ENCODE measurements around the gene MAFG.
A peak's percentile ranks its signal among the peaks of the same experiment; 100 is the strongest.

MAFG gene

DNA sequence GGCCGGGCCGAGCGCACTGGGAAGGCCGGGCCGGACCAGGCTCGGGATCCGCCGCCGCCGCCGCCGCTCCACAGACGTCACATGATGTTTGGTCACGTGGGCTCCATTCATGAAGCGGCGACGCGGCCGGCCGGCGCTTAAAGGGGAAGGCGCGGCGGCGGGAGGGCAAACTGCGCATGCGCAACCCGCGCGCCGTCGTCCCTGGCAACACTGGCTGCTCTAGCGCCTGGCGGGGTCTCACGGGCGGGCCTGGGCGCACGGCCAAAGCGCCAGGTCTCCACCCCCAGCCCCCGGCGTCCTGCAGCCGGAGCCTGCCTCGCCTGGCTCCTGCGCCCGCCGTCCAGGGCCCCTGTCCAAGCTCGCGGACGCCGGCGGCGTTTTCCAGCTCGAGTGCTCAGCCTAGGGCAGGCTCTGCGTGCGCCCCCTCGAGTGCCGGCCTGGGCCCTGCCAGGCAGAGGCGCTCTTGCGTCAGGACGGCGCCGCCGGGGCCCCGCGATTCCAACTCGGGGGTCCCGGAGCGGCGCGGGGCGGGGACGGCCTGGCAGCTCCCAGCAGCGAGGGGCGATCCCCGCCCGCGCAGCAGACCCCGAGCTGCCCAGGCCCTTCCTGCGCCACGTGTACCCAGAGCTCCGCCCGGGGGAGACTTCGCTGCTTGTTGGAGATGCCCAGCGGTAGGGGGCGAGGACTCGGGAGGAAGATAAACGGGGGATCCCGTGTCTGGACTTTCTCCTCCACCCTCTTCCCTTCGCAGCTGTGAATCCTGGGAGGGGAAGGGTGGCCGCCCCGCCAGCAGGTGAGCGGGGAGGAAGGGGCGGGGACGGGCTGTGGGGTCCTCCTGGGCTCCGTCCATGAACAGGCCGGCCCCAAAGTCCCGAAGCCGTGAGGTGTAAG is at the start of gene MAFG:
TSS of gene MAFG (minus strand) at position 83 of the 891 bp plus-strand sequence. CDS start 4,550 bp downstream, outside the sequence.
- DNase-seq (ENCODE audit: low spot score), result peak; percentile 97

DNA sequence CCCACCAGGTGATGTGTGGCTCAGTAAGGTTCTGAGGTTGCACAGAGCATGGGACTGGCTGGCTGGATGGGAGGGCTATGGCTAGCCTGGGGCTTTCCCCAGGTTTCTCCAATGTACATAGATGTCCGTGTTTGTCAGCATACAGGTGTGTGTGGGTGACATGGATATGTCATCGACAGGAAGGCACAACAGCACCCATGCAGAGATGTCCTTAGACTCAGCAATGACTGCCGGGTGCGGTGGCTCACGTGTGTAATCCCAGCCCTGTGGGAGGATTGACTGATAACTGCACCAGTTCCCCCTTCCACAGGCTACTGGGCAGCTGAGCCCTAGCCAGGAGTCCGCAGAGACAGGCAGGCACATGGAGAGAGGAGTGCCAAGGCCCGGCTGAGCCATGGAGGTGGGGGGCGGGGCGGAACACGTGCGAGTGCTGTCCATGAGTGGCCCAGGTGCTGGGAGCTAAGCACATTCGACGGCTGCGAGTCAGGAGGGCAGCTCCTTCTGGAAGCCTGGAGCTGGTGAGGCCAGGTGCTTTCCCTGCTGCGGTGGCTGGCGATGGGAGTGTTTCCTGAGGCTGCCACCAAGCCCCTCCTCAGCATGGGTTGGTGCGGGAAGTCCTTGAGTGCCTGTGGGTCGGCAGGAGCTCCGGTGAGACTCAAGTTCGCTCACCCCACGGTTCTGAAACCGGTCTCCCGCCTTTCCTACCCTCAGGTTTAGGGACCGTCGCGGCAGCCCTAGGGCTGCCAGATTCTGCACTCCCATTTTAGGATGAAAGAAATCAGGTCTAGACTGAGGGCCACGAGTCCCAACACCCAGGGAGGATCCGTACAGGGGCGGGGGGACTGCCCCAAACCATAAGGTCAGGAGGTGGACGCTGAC is 49.0 kb upstream of the MAFG start:
- no peak for DNase-seq (ENCODE audit: low spot score)

DNA sequence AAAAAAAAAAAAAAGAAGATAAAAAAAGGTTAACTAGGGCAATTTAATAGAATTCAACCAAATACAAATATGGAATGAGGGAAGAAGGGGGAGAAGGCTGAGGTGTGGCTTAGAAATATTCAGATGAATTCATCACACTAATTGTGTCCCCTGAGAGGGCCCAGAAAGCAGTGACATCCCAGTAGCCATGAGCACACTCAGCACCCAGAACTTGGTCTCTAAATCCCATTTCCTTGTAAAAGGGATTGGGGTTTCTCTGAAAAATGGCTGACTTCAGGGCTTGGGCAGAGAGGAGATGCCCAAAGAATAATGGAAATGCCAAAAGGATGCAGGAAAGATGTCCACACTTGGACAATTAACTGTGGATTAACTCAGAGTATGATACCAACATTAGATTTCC is 45.9 kb upstream of the MAFG start:
- DNase-seq (ENCODE audit: low spot score), result no peak

DNA sequence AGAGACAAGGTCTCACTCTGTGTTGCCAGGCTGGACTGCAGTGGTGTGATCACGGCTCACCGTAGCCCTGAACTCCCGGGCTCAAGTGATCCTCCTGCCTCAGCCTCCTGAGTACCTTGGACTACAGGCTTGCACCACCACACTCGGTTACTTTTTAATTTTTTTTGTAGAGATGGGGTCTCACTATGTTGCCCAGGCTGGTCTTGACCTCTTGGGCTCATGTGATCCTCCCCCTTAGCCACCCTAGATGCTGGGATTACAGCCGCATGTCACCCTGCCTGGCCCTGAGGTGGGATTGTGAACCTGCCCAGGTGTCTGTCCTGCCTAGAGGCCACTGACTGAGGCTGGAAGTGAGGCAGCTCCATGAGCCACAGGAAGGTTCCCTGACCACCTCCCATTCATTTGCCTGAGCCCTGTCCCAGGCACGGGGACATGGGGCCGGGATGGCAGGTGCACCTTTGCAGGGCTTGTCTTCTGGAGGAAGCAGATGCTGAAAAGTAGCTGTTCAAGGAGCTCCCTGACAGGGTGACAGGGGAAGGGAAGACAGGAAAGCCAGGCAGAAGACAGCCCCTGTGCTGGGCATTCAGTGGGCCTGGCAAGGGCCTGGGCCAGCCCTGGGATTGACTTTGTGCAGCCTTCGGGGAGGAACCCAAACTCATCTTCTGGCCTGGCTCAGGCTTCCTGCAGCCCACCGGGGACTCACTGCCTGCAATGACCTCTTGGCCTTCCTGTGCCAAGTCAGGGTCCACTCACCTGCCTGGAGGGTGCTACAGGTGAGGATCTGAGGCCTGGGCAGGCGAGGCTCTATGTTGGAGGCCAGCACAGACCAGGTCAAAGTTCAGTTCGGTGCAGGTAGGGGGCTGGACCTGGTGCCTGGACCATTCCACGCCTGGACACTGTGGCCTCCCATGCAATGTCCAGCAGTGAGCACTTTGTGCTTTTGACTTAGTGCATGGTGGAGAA is 41.6 kb upstream of the MAFG start:
- DNase-seq (ENCODE audit: low spot score), result no peak

DNA sequence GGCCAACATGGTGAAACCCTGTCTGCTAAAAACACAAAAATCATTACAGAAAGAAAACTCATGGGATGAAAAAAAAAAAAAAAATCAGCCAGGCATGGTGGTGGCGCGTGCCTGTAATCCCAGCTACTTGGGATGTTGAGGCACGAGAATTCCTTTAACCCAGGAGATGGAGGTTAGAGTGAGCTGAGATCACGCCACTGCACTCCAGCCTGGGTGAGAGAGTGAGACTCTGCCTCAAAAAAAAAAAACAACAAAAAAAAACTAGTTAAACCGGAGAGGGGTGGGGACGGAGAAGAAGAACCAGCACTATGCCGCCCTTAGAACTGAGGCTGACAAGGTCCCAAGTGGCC is 40.8 kb upstream of the MAFG start:
- DNase-seq (ENCODE audit: low spot score), result no peak

DNA sequence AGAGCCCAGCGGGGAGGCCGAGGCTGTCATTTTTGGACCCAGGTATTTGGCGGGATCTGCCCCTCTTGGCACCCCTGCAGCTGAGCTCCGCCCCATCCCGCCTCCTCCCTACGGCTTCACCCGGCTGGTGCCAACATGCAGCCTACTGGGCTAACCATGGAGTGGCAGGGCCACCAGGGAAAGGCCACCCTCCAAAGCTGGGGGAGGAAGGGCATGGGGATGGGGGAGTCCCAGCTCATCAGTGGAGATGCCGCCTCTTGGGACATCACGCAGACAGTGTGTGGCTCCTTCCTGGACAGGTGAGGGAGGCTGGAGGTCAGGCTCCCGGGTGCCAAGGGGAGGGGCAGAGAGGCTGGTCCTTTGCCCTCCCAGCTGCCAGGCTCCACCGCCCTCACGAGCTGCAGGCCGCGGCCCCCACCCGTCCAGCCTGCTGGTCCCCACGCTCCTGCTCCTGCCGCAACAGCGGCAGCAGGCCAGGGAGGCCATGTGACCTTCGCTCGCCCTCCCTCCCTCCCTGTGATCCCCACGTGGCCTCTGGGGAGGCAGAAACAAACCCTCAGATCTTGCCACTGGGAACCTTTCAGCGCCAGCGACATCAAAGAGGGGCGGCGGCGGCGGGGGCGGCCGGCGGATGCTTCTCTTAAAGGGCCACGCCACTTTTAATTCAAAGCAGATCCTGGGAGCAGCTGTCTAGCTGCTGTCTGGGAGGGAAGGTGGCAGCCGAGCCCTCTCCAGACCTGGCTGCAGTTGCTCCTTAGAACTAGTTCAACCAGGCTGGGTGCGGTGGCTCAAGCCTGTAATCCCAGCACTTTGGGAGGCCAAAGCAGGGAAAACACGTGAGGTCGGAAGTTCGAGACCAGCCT is 40.2 kb upstream of the MAFG start:
- peak; percentile 84 for DNase-seq (ENCODE audit: low spot score)

DNA sequence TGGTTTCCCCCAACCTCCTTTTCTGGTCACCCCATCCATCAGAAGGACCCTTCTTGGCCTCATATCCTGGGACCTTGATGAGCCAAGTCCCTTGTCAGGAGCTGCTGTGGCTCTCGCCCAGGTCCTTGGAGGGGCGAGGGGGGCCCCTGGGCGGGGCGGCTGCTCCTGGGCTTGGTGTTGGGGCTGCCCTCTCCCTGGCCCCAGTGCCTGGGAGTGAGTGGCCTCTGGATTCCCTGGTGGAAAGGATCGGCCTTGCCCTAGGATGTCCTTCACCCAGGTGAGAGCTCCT is 39.7 kb upstream of the MAFG start:
- DNase-seq (ENCODE audit: low spot score), result no peak

DNA sequence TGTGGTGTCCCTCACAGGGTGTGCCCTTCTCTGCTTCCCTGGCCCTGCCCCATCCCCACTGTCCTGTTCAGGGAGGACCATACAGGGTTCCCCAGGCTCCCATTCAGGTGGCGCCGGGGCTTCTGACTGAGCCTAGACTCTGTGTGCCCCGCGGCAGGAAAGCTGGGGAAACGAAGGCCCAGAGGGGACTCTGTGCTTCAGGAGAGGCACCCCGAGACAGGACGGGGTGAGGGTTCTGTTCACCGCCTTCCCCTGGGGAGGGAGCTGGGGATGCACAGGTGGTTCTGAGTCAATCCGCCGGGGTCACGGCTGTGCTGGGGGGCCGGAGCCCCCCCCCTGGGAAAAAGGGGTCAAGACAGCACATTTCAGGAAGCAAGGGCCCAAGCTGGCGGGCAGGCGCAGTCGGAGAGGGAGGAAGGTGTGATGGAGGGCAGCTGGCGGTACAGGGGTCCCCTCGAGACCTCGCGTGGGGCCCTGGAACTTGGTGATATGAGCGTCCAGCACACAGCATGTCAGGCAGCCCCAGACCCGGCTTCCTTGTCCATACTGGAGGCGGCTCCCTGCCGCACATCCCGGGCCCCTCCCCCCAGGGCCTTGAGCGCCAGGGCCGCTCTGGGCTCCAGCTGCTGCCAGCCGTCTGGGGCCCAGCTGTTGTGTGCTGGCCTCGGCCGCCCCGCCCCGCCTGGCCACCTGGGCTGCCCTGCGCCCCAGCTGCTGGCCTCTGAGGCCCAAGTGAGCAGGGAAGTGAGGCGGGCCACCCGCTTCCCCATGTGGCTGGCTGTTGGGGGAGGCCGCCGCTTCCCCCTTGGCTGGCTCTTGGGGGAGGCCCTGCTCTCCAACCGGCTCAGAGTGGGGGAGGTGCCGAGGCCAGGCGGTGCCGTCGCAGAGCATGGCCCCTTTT is 39.1 kb upstream of the MAFG start:
- DNase-seq (ENCODE audit: low spot score), result no peak

DNA sequence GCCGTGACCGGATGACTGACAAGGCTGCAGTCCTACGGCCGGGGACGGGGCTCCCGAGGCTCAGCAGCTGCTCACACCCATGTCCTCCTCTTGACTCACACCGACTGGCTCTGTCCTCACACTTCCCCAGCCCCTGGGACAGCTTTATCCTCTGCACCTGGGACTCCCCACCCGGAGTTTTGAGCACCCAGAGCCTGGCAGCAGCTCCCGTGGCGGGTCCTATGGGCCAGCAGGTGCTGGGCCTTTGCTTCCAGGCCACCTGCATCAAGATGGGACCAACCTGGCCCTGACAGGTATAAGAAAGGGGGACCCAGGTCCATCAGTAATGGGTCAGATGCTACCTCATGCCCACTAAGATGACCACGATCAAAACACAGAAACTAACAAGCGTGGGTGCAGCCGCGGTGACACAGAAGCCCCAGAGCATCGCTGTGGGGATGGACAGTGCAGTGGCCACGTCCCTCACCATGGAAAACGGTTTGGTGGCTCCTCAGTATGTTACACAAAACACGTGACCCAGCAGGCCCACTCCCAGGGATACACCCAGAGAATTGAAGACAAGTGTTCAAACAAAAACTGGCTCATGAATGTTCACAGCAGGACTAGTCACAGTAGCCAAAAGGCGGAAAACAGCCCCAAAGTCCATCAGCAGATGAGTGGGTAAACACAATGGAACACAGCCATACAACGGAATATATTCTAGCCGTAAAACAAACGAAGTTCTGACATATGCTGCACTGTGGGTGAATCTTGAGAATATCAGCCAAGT is 36.7 kb upstream of the MAFG start:
- DNase-seq (ENCODE audit: low spot score), result no peak

DNA sequence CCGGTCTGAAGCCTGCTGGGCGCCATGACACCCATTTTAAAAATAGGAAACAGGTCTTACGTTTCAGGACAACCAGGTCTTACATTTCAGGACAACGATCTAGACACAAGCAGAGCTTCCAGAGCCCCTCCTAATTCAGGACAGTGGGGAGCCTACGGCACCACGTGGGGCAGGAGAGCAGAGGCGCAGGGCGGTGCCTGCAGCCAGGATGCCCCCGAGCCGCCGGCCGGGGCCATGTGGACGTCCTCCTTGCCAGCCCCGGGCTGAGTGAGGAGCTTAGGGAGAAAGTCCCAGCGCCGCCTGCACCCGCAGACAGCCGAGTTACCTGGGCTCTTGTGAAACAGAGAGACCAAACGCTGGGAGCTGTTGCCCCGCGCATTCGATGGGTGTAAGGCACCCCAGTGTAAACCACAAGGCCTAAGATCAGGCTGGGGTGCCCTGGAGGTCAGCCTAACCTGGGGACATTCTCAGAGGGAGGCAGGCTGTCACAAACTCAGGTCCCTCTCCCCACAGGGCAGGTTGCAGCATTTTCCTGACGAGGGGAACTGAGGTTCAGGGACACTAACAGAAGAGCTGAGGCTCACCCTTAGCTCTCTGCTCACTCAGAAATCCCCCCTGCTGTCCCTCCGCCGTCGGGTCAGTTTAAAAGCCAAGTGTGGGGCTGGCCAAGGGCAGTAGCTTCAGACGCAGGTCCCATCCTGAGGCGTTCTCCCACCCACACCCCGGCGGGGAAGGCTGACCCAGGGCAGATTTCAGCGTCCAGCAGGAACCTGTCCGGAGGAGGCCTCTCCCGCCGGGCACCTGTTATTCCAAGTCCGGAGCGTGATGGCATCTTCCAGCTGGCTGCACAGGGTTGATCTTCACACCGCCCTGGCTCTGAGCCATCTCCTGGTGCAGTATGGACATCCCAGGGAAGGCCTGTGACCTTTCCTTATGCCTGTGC is 35.2 kb upstream of the MAFG start:
- DNase-seq (ENCODE audit: low spot score), result no peak

DNA sequence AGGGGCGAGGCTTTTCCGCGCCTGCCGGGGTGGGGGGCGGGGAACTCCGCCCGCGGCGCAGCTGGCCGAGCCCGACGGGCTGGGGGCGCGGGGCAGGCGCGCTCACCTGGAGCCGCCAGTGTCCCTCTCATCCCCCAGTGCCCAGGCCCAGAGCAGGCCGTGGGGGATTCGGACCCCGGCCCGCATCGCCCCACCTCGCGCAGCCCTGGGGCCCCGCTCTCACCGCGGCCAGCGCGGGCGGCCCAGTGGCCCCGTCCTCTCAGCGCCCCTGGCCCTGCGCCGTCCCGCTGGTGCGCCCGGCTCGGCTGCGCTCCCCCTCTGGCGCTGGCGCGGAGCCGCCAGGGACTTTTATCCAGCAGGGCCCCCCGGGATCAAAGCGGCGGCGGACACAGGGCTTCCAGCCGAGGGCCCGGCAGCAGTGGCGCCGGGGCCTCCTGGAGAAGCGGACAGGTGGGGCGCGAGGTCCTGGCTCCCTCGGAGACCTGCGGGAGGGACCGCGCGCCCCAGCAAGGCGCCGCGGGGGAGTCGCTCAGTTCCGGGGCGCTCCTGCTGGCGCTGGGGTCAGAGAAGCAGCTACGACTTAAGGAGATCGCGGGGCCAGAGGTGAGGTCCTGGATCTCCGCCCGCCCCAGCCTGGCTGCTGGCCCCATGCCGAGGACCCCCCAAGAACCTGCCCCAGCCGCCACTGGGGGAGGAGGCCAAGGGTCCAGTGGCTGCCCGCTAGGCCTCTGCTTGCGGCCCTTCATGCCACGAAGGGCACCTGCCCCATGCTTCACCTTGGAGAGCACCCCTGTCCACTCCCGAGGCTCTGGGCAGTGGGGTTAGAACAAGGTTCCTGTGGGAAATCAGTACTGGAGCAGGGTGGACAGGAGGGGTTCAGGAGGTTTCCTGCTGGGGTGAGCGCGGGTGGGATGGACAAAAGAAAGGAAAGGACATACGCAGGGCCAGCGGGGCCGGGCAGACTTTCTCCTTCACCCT is 34.3 kb upstream of the MAFG start:
- DNase-seq (ENCODE audit: low spot score), result no peak

DNA sequence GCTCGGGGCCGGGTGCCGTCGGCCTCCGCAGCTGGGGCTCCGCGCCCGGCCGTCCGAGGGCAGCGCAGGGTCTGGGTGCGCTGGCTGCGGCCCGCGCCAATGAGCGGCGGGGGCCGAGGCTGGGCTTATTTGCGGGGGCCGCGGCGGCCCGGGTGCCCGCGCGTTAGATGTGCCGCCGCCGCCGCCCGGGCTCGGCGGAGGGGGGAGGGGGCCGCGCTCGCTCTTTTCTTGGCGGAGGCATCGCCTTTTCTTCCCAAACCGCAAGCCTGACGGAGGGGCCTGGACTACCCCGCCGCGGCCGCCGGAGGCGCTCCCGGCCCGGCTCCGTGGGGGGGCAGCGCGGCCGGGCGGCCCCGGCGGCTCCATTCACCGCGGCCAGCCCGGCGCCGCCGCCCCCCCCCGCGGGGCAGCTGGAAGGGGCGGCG is 33.6 kb upstream of the MAFG start, which contains the start of gene NOTUM:
TSS of gene NOTUM (minus strand) at position 101 of the 425 bp plus-strand sequence. CDS start 278 bp downstream, outside the sequence.
- DNase-seq (ENCODE audit: low spot score), result peak; percentile 79

DNA sequence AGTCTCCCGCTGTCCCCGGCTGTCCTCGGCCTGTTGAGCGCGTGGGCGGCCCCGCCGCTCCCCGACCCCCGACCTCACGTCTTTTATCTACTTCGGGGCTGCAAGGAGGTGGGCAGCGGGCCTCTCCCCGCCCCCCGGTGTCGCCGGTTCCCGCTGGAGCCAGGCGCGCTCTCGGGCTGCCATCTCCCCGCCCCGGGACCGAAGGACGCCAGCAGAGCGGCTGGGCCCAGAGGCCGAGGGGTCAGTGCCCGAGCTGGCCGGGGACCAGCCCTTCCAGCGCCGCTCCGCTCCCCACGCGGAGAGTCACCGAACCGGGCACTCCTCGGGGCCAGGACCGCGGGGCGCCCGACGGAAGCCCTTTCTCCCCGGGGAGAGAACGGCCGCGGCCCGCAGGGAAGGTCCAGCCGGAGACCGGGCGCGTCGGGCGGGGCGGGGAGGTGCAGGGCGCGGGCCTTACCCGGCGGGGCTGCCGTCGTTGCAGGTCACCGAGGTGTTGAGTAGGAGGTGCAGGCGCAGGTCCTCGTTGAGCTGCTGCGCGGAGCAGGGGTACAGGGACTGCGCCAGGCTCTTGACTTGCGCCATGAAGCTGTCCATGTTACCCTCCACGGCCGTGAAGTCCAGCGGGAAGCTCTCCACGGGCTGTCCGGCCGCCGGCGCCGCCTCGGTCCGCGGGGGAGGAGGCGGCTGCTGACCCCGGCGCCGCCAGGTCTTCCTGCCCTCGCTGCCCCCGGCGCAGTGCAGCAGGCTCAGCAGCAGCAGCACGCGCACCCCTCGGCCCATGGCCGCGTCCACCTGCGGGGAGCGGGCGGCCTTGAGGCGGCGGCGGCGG is 32.8 kb upstream of the MAFG start:
- no peak for DNase-seq (ENCODE audit: low spot score)

DNA sequence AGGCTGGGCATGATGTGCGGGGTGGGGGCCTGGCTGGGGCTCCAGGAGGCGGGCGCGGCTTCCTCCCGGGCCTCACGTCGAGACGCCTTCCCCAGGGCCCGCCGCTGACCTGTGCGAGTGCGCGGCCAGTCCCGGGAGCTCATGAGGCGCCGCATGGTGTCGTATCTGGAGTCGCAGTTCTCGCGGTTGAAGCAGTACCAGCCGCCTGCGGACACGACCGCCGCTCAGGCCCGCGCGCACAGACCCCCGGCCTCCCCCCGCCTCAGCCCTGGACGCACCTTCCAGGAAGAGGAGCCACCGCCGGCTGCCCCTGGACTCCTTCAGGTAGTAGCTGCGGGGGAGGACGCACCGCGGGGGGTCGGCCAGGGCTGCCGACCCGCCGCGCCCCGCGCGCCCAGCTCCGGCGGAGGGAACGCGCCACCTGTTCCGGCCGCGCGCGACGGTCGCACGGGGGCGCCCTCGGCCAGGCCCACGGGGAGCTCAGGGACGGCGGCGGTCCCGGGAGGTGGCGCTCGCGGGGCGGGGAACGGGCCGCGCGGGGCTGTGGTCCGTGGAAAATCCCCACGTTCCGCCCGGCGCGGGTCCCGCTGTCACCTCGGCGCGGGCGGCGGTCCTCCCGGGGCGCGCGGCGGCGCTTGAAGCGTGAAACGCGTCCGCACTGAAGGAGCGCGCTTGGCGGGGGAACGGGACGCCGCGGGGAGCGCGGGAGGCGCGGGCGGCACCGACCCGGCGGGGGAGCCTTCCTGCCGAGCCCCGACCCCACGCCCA is 32.0 kb upstream of the MAFG start:
- DNase-seq (ENCODE audit: low spot score), result peak; percentile 90
